GM20000 (cell line): ENCODE data around the gene THTPA.
A peak's percentile ranks its signal among the peaks of the same experiment; 100 is the strongest.

Source experiments
- DNase-seq: peaks from one replicate; pipeline ENCODE4 v3.0.0; 2012; ENCODE audit warnings: low spot score
- CTCF ChIP-seq: IDR thresholded peaks from 2 replicates; pipeline ENCODE4 v1.5.1; 2012; ENCODE audit warnings: mild to moderate bottlenecking, control low read depth; ENCODE audit errors: extremely low read depth, missing control alignments

Gene THTPA

GRCh38 chr14:23561873-23562821 lies 6.1 kb downstream of the THTPA start:
- DNase-seq: no peak
- no peak for TF ChIP-seq CTCF

- peak; percentile 56 for DNase-seq
- peak; percentile 88 for TF ChIP-seq CTCF
These were observed 6.9 kb downstream of the THTPA start for GRCh38 chr14:23562822-23563472.

- DNase-seq: no peak
- TF ChIP-seq CTCF: no peak
These were observed 7.6 kb downstream of the THTPA start for GRCh38 chr14:23563473-23564180.

- no peak for DNase-seq
- TF ChIP-seq CTCF: no peak
These were observed 8.2 kb downstream of the THTPA start for GRCh38 chr14:23564181-23564812.

- no peak for TF ChIP-seq CTCF
- no peak for DNase-seq
These were observed 8.8 kb downstream of the THTPA start for GRCh38 chr14:23564876-23565275.

- no peak for TF ChIP-seq CTCF
- no peak for DNase-seq
These were observed 9.6 kb downstream of the THTPA start for GRCh38 chr14:23565626-23566025.
